IPS-15b (cell line): ENCODE results near the gene PMP22.
A peak's percentile ranks its signal among the peaks of the same experiment; 100 is the strongest.

Experiments
- H3K27me3 ChIP-seq: one replicate; pipeline ENCODE4 v1.6.1; 2013; ENCODE audit warnings: low read length; ENCODE audit not compliant: control insufficient read depth, insufficient read depth
- H3K36me3 ChIP-seq: one replicate; pipeline ENCODE4 v1.6.1; 2013; ENCODE audit warnings: low read length; ENCODE audit not compliant: control insufficient read depth, insufficient read depth
- H3K4me1 ChIP-seq: one replicate; pipeline ENCODE4 v1.6.1; 2013; ENCODE audit warnings: mild to moderate bottlenecking, low read length; ENCODE audit not compliant: control insufficient read depth, insufficient read depth
- H3K4me3 ChIP-seq: one replicate; pipeline ENCODE4 v1.5.1; 2013; ENCODE audit warnings: low read depth, low read length
- H3K9ac ChIP-seq: one replicate; pipeline ENCODE4 v1.6.1; 2013; ENCODE audit warnings: low read depth, mild to moderate bottlenecking, low read length
- H3K9me3 ChIP-seq: one replicate; pipeline ENCODE4 v1.6.1; 2013; ENCODE audit warnings: mild to moderate bottlenecking, low read length; ENCODE audit not compliant: control insufficient read depth, insufficient read depth

PMP22 gene

DNA sequence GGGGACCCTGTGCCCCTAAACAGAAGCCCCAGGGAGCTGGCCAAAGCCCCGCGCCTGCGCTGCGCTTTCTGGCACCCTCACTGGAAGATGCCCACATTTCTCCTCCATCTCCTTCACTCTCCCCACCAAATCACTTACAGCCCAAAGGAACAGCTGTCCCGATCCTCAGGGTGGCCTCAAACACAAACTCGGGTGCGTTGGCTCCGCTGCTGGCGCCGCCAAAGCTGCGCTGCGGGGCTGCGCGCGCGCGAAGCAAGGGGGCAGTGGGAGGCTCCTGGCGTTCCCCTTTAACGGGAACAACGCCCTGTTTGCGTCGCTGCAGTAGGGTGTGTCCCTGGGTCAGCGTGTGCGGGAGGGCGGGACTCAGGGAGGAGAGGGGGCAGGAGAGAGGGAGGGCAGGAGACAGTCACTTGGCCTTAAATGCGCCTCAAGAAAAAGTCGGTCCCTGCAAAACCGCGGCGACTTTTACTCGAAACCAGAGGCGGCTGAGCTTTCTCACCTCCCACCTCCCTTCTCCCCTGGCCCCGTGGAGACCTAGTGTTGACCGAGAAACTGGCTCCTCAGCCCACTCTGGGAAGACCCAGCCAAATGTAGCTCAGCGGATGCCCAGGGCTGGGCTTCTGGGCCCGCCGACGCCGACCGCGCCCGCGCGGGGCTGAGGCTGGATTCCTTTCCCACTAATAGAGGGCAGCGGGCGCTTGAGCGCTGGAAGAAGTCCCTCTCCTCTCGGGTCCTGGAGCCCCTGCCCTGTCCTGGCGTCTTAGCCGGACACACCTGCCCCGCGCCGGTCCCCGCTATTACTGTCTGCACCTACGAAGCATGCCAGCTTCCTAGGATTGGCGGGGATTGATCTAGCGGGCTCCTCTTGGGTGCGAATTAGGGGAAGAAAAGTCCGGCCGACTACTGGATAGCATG lies 2.6 kb downstream of the PMP22 start:
- peaks cover 3% of the 10 kb centered on the region for H3K4me1 ChIP-seq
- peak overlapping the region; percentile 90 for H3K4me3 ChIP-seq
- H3K9ac ChIP-seq = no peak overlapping the region
- H3K9me3 ChIP-seq = no peaks in the 10 kb centered on the region
- peaks cover 82% of the 10 kb centered on the region for H3K27me3 ChIP-seq
- H3K36me3 ChIP-seq = no peaks in the 10 kb centered on the region

DNA sequence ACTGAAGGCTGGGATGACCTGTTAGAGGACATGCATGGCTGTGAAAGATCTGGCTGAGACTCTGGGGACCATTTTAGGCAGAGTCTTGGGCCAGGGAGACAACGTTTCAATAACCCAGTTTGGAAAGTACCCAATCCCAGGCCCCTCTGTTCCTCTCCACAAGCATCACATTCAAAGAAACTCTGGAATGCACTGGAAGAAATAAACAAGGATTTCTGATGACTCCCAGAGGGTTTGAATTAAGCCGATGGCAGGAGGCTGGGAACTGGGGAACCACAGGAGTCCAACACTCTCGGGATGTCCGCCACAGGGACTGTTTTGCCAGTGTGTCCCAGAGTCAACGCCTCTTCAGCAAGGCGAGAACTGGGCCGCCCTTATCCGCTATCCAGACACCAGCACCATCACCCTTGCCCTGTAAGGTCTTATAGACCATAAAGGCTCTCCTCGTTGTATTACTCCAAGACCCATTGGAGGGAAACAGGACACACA lies 3.3 kb downstream of the PMP22 start:
- Histone ChIP-seq H3K36me3 (no peaks in the 10 kb centered on the region), H3K9ac (no peak overlapping the region), H3K4me3 (peak overlapping the region; percentile 90), H3K4me1 (peaks cover 3% of the 10 kb centered on the region), H3K27me3 (peaks cover 85% of the 10 kb centered on the region), H3K9me3 (no peaks in the 10 kb centered on the region)

DNA sequence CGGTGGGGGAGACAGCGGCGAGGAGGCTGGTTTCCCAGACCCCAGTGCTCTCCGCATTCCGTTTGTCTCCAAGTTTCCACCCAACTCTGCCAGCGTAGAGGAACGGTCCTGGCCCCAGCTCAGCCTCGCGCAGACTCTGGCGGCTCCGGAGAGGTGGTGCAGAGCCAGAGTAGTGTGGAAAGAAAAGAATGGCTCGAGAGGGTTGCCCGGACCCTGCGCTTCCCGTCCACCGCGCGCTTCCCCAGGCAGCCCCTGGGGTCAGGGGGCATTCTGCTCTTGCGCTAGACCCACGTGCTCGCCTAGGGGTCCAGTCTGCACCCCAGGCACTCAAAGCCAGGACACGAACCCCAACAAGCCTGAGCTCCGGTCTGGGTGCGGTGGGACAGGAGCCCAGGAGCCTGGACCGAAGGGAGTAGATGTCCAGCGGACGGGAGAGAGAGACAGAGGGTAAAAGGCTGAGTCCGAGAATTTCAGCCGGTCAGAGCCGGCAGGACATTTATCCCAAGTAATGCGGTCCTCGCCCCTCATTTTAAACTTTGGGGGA lies 3.8 kb downstream of the PMP22 start:
- Histone ChIP-seq H3K36me3 (no peaks in the 10 kb centered on the region), H3K4me3 (peak overlapping the region; percentile 90), H3K27me3 (peaks cover 89% of the 10 kb centered on the region), H3K9ac (no peak overlapping the region), H3K9me3 (no peaks in the 10 kb centered on the region), H3K4me1 (peaks cover 3% of the 10 kb centered on the region)

DNA sequence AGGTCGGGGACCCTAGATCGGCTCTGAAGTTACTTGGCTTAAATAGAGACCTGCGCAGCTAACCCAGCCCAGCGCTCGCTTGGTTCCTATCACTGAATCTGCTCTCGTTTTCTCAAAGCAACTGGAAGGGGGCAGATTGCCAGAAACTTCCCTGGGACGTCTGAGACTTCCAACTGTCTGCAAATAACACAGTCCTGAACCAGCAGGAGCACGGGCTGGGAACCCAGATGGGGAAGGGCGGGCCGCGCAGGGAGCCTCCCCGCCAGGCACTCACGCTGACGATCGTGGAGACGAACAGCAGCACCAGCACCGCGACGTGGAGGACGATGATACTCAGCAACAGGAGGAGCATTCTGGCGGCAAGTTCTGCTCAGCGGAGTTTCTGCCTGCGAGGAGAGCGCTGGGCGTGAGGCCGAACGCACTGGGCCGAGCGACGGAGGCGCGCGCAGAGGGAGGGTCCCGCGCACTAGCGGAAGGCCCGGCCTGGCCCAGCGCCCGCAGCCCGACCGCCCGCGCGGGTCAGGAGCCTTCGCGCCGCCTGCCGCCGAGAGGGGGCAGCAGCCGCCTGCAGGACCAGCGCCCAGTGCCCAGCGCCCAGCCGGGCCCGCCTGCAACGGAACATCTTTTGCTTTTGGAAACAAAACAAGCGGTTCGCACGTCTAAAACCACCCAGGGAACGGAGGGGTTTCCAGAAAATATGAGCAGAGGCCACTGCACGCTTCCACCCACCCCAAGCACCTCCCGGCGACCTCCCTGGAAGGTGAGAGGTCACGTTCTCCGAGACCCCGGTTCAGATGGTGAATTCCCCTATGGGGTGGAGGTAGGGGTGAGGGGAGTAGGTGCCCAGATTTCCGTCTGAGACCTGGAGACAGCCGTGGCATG lies 4.5 kb downstream of the PMP22 start:
- Histone ChIP-seq H3K4me3 (peak overlapping the region; percentile 90), H3K9me3 (no peaks in the 10 kb centered on the region), H3K4me1 (peaks cover 3% of the 10 kb centered on the region), H3K27me3 (peaks cover 87% of the 10 kb centered on the region), H3K9ac (no peak overlapping the region), H3K36me3 (no peaks in the 10 kb centered on the region)

DNA sequence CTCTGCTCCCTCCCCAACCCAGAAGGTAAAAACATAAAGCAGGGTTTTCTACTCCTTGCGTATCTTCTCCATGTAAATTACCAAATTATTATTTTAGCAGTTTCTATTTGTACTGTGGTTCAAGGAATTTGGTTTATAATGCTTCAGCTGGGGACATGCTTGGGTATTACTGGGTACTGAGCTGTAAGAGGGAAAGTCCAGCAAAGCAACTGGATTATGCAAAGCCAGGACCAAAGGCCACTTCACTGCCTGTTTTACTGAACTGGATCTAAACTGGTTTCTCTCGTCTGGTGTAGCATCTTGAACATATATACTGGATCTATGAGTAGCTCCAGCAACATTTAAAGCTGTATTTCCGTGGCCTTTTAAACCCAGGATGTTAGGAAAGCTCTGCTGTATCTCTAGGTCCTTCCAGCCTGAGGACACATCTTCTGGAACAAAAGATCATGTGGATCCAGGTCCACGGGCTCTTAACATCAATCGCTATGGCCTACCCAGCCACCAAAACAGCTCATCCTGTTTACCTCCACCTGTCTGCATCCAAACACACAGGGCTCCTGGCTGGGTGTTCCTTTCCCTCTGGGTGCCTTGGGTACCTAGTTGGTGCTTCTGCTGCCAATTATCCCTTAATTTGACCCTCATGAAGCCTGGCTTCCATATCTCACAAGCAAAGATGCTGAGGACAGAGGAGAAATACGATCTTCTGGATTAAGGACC lies 7.2 kb downstream of the PMP22 start:
- Histone ChIP-seq H3K36me3 (no peaks in the 10 kb centered on the region), H3K4me3 (peak overlapping the region; percentile 48), H3K4me1 (no peaks in the 10 kb centered on the region), H3K9me3 (no peaks in the 10 kb centered on the region), H3K9ac (no peak overlapping the region), H3K27me3 (peaks cover 61% of the 10 kb centered on the region)

DNA sequence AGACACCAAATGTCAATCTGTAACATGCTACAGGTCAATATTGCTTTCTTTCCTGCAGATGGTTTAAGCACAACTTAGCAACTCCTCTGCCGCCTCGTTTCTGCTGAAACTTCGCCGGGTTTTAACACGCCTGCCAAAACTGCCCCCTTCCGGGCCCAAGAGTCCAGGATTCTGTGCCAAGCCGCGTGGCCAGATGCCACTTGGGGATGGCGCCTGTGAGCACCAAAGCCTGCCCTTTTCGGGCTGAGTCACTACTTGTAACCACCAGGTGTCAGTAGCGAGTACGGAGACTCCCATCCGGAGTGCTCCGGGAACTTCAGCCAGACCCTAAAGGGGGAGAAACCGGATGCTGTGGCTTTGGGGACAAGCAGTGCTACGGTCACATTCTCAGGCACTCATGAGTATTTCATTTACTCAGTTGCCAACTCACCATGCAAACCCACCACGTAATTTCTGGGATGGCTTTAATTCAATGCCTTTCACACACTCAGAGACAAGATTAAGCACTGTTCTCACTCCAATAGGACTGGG lies 7.8 kb downstream of the PMP22 start:
- H3K9ac ChIP-seq = no peak overlapping the region
- peak overlapping the region; percentile 48 for H3K4me3 ChIP-seq
- H3K36me3 ChIP-seq = no peaks in the 10 kb centered on the region
- no peaks in the 10 kb centered on the region for H3K4me1 ChIP-seq
- H3K9me3 ChIP-seq = no peaks in the 10 kb centered on the region
- H3K27me3 ChIP-seq = peaks cover 54% of the 10 kb centered on the region

DNA sequence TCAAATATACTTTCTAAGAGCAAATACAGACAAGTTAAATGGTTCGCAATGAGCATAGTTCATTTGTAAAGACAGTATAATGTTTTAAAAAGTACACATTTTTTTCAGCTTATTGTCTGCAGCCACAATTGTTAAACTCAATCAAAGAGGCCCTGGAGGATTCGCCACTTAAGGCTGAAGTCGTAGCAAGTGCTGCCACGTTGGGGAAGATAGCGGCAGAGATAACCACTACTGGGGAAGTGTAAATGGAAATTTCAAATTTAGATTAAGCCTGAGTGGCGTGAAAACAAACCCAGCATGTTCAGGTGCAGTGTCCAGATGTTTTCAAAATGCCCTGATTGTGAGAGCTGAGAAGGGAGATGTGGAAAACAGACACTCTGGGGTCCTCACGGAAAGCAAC lies 8.4 kb downstream of the PMP22 start:
- no peaks in the 10 kb centered on the region for H3K36me3 ChIP-seq
- no peak overlapping the region for H3K9ac ChIP-seq
- H3K9me3 ChIP-seq = no peaks in the 10 kb centered on the region

DNA sequence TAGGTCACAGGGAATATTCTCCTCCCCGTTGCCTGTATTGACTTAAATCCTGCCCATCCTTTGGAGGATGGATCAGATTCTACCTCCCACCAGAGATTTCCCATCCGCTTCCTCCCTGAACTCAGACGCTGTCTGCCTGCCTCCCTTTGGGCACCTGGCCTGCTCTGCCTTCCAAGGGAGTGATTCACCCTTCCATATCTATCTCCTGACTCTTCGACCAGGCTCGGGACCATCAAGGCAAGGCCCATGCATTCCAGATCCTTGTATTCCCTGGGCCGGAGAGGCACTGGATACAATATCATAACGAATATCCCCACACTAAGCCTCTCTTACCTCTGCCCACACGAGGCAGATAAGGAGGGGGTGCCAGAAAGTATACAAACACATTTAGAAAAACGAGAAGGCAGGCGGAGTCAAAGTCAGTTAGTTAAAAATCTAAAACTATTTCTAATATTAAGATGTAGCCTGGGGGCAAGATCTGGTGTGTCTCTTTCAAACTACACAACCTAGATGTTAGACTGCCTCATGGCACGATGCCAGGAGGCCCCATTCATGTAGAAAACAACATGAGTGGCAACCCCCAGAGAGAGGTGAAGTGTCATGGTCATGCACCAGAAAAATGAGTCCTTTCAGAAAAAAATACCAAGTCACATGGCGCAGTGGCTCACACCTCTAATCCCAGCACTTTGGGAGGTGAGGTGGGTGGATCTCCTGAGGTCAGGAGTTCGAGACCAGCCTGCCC lies 9.2 kb downstream of the PMP22 start:
- H3K9me3 ChIP-seq = no peaks in the 10 kb centered on the region
- H3K36me3 ChIP-seq = no peaks in the 10 kb centered on the region

More for the DNA sequence above, 8.4 kb downstream of the PMP22 start:
- no peaks in the 10 kb centered on the region for H3K4me1 ChIP-seq
- no peak overlapping the region for H3K4me3 ChIP-seq
- H3K27me3 ChIP-seq = peaks cover 48% of the 10 kb centered on the region

DNA sequence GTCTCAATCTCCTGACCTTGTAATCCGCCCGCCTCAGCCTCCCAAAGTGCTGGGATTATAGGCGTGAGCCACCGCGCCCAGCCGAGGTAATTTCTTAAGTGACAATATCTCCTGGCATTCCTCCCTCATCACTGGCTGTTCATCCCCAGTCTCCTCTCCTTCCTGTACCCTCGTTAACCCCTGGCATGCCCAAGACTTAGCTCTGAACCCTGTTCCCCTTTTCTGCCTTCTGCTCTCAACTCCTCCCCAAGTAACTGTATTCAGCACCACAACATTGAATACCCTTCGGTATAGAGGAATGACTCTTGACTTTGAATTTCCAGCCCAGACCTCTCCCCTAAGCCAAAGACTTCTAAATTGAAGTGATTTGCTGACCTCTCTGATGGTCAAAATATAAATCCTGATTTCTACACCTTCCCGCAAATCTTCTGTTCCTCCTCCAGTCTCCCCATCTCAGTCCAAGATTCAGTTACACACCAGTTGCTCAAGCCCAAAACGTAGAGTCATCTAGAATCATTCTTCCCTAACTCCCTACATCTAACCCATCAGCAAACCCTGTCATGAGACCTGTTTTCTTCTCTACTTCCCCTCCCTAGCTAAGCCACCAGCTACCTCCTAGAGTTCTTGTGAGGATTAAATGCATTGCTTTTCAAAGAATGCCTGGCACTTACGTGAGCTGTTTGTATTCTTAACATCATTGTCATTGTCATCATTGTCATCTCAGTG lies 14.8 kb downstream of the PMP22 start:
- no peaks in the 10 kb centered on the region for H3K4me1 ChIP-seq
- no peaks in the 10 kb centered on the region for H3K9me3 ChIP-seq
- H3K9ac ChIP-seq = no peak overlapping the region
- H3K36me3 ChIP-seq = no peaks in the 10 kb centered on the region
- H3K27me3 ChIP-seq = no peaks in the 10 kb centered on the region
- H3K4me3 ChIP-seq = no peak overlapping the region

More for the DNA sequence above, 9.2 kb downstream of the PMP22 start:
- no peaks in the 10 kb centered on the region for H3K4me1 ChIP-seq
- no peak overlapping the region for H3K4me3 ChIP-seq
- H3K27me3 ChIP-seq = peaks cover 40% of the 10 kb centered on the region
- no peak overlapping the region for H3K9ac ChIP-seq

DNA sequence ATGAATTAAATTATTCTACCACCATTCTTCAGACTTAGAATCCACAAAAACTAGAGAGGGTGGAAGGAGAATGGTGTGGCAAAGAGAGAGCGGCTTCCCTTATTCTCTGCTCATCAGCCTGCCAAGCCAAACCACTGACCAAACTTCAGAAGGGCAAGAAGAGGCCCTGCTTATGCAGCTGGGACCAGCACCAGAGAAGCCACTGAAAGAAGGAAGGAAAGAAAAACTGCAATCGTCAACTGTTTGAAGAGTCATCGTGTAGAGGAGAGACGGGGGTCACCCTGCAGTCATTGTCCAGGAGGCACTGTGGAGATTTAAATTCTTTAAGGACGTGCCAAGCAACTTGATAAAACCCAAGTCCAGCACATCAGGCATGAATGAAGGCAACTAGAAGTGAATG lies 15.6 kb downstream of the PMP22 start:
- Histone ChIP-seq H3K27me3 (no peaks in the 10 kb centered on the region), H3K4me3 (no peak overlapping the region), H3K9me3 (no peaks in the 10 kb centered on the region), H3K36me3 (no peaks in the 10 kb centered on the region), H3K4me1 (no peaks in the 10 kb centered on the region), H3K9ac (no peak overlapping the region)
